Testis (tissue), 2 donors: ENCODE measurements around the gene CSMD2.

Experiments
- CTCF ChIP-seq, 3 experiments: fragments of 450-650 bp in 2 of 3; fragments of 200-600 bp in 1 of 3; sonication (generic) in 1 of 3; IDR thresholded peaks; one replicate each; pipeline ENCODE4 v1.5.1; 2016 to 2019; ENCODE audit warnings: antibody characterized with exemption in 3 of 3, mild to moderate bottlenecking in 2 of 3, moderate library complexity in 1 of 3
- POLR2A ChIP-seq: fragments of 450-650 bp; IDR thresholded peaks from one replicate; pipeline ENCODE4 v1.6.1; 2017; ENCODE audit warnings: antibody characterized with exemption, mild to moderate bottlenecking, moderate library complexity

GRCh38 chr1:33782776-33783175, 382.3 kb downstream of the CSMD2 start:
- TF ChIP-seq POLR2A (no peak), CTCF (IDR thresholded peaks at IDR 0.05) (no peak)
